SKM-1 (cell line): ENCODE data around the gene SLX1A.
"Not testable (repeated sequence)": the region's sequence is repeated elsewhere in the genome, so short reads cannot be mapped to it uniquely, and the experiment has no call there.

ENCODE experiments used
- DNase-seq: peaks from one replicate; lab custom pipeline; 2025; ENCODE audit not compliant: unreplicated experiment; lab: John Stamatoyannopoulos, UW

Gene SLX1A

GRCh38 chr16:30217082-30217481 is 23.4 kb downstream of the SLX1A start:
- not testable (repeated sequence) for DNase-seq
